Cardiac fibroblast (primary cell): ENCODE results near the gene ANGPTL3.

ENCODE experiments used
- DNase-seq, 2 donors: peaks; one replicate each; pipeline versions ENCODE4 v3.0.0 to v3.0.0-alpha.2; 2010; ENCODE audit warnings: low read depth in 2 of 2
- H3K4me3 ChIP-seq, 2 donors: replicated peaks in 1 of 2; 1 replicate in 1 of 2; 2 replicates in 1 of 2; pipeline ENCODE4 v1.5.1; 2011; ENCODE audit warnings: low read depth in 2 of 2, low read length in 2 of 2, mild to moderate bottlenecking in 2 of 2, moderate library complexity in 1 of 2
- TF ChIP-seq, protein P1 (sequence below): IDR thresholded peaks from one replicate; pipeline ENCODE4 v1.5.1; 2011; ENCODE audit warnings: low read depth, mild to moderate bottlenecking, low read length, inconsistent platforms

Gene ANGPTL3

DNA sequence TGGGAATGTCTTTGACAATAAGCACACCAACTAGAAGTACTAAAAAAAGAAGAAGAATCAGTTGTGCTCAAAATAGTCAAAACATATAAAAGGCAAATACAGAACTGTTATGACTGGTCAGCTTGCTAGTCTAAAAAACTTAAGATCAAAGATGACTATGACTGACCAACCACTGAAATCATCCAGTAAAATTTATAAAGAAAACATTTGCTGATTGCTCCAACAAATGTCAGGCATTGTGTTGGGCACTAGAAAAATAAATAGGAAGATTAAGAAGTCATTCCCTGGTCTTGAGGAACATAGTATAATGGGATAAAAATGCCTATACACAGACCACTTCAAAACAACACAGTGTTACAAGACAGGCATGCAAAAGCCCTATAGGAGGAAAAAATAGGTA, 9.3 kb upstream of the ANGPTL3 start:
- TF ChIP-seq, protein P1, sequence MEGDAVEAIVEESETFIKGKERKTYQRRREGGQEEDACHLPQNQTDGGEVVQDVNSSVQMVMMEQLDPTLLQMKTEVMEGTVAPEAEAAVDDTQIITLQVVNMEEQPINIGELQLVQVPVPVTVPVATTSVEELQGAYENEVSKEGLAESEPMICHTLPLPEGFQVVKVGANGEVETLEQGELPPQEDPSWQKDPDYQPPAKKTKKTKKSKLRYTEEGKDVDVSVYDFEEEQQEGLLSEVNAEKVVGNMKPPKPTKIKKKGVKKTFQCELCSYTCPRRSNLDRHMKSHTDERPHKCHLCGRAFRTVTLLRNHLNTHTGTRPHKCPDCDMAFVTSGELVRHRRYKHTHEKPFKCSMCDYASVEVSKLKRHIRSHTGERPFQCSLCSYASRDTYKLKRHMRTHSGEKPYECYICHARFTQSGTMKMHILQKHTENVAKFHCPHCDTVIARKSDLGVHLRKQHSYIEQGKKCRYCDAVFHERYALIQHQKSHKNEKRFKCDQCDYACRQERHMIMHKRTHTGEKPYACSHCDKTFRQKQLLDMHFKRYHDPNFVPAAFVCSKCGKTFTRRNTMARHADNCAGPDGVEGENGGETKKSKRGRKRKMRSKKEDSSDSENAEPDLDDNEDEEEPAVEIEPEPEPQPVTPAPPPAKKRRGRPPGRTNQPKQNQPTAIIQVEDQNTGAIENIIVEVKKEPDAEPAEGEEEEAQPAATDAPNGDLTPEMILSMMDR, result no peak
- H3K4me3 ChIP-seq, result no peak overlapping the region
- DNase-seq, result peak in 1 of 2 donors; percentile 31

DNA sequence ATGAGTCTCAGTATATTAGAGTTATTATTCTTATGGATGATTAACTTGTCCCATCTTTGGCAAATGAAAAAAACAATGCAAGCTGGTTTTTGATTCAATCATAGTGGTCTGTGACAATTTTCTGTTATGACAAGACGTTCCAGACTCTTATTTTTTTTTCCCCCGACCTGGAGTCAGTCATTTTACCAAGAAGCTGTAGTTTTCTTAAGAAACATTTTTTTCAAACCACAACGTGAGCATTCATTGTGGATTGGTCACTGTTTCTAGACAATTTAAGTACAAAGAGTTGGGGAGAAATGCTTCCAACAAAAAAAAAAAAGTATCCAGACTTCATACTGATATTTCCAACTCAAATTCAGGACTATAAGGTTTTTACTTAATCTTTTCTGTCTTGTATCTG, 8.0 kb upstream of the ANGPTL3 start:
- H3K4me3 ChIP-seq, result no peak overlapping the region

DNA sequence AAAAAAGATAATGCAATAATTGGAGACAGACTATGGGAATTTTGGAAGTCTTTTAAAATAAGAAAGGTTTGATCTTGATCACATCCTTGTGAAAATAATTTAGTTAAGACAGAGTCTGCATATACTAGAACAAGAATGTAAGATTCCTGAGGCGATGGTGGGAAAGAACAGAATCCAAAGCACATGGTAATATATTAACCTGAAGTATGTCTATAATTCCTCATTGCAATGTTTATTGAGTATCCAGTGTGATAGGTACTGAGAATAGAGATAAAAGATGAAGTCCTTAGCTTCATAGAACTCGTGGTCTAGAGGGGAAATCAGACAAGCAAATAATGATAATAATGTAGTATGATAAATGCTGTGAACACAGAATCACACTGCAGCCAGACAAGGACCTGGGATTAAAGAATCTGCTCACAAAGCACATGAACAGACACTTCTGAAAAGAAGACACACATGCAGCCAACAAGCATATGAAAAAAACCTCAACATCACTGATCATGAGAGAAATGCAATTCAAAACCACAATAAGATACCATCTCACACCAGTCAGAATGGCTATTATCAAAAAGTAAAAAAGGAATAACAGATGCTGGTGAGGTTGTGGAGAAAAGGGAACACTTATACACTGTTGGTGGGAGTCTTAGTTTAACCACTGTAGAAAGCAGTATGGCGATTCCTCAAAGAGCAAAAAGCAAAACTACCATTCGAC, 6.9 kb upstream of the ANGPTL3 start:
- TF ChIP-seq, protein P1, result no peak
- no peak overlapping the region for H3K4me3 ChIP-seq
- no peak for DNase-seq

More for the DNA sequence above, 8.0 kb upstream of the ANGPTL3 start:
- TF ChIP-seq, protein P1, result no peak
- DNase-seq, result peak in 1 of 2 donors; percentile 75

GRCh38 chr1:62590970-62591368, 6.4 kb upstream of the ANGPTL3 start:
- TF ChIP-seq, protein P1, result no peak
- DNase-seq, result no peak

GRCh38 chr1:62593825-62594394, 3.4 kb upstream of the ANGPTL3 start:
- DNase-seq, result peak; percentile 6 to 7
- TF ChIP-seq, protein P1, result no peak

More at GRCh38 chr1:62590970-62591368, 6.4 kb upstream of the ANGPTL3 start:
- no peak overlapping the region for H3K4me3 ChIP-seq

GRCh38 chr1:62595647-62596046, 1.7 kb upstream of the ANGPTL3 start:
- no peak for DNase-seq
- TF ChIP-seq, protein P1, result no peak
- no peak overlapping the region for H3K4me3 ChIP-seq

More at GRCh38 chr1:62593825-62594394, 3.4 kb upstream of the ANGPTL3 start:
- no peak overlapping the region for H3K4me3 ChIP-seq
